Osteocyte (in vitro differentiated cells): ENCODE results near the gene LARP4B. TPM values are rescaled to one million over a fixed set of nuclear protein-coding genes. Genes with fewer than 3 reads are reported as not detected.

ENCODE experiments used
- DNase-seq: peaks from one replicate; pipeline ENCODE4 v3.0.0; 2021; ENCODE audit warnings: mixed read lengths; ENCODE audit not compliant: unreplicated experiment; ENCODE audit errors: extremely low spot score
- H3K27ac Mint-ChIP-seq: one replicate; pipeline ENCODE4 v1.8.0; 2021; ENCODE audit warnings: mild to moderate bottlenecking, mixed read lengths; ENCODE audit not compliant: unreplicated experiment
- H3K27me3 Mint-ChIP-seq: one replicate; pipeline ENCODE4 v1.8.0; 2021; ENCODE audit warnings: mixed read lengths; ENCODE audit not compliant: unreplicated experiment
- H3K36me3 Mint-ChIP-seq: one replicate; pipeline ENCODE4 v1.8.0; 2021; ENCODE audit warnings: mixed read lengths; ENCODE audit not compliant: unreplicated experiment
- H3K4me1 Mint-ChIP-seq: one replicate; pipeline ENCODE4 v1.8.0; 2021; ENCODE audit warnings: mixed read lengths; ENCODE audit not compliant: unreplicated experiment
- H3K4me3 Mint-ChIP-seq: one replicate; pipeline ENCODE4 v1.8.0; 2021; ENCODE audit warnings: mild to moderate bottlenecking, moderate library complexity, mixed read lengths; ENCODE audit not compliant: unreplicated experiment
- H3K9me3 Mint-ChIP-seq: one replicate; pipeline ENCODE4 v1.8.0; 2021; ENCODE audit warnings: mixed read lengths; ENCODE audit not compliant: unreplicated experiment
- CTCF ChIP-seq: fragments of 200-600 bp; sonication (generic); IDR thresholded peaks from 2 replicates; pipeline ENCODE4 v1.5.0; 2021; ENCODE audit warnings: antibody characterized with exemption, mild to moderate bottlenecking, moderate library complexity
- total RNA-seq: library from RNA; stranded (reverse); gene quantifications from 2 replicates; pipeline ENCODE4 v1.2.1, GENCODE V29; 2021

Gene LARP4B
- total RNA-seq, 1 donor from 2014 or later = 79.6 TPM

GRCh38 chr10:974785-975074, 43.2 kb upstream of the LARP4B start:
- Mint-ChIP-seq H3K27ac (no peak overlapping the region), H3K27me3 (no peaks in the 10 kb centered on the region), H3K36me3 (peaks cover 10% of the 10 kb centered on the region), H3K9me3 (peaks cover 16% of the 10 kb centered on the region), H3K4me3 (no peak overlapping the region), H3K4me1 (peaks cover 19% of the 10 kb centered on the region)
- no peak for TF ChIP-seq CTCF
- no peak for DNase-seq

GRCh38 chr10:974038-974784, 42.7 kb upstream of the LARP4B start:
- Mint-ChIP-seq H3K4me1 (peaks cover 22% of the 10 kb centered on the region), H3K36me3 (peaks cover 10% of the 10 kb centered on the region), H3K27ac (no peak overlapping the region), H3K9me3 (peaks cover 14% of the 10 kb centered on the region), H3K4me3 (no peak overlapping the region), H3K27me3 (no peaks in the 10 kb centered on the region)
- DNase-seq = no peak
- no peak for TF ChIP-seq CTCF

- H3K27me3 Mint-ChIP-seq = no peaks in the 10 kb centered on the region
- no peak overlapping the region for H3K4me3 Mint-ChIP-seq
- H3K36me3 Mint-ChIP-seq = peaks cover 4% of the 10 kb centered on the region
- H3K9me3 Mint-ChIP-seq = peaks cover 6% of the 10 kb centered on the region
- no peak for TF ChIP-seq CTCF
- H3K27ac Mint-ChIP-seq = no peak overlapping the region
- H3K4me1 Mint-ChIP-seq = peaks cover 22% of the 10 kb centered on the region
- DNase-seq = no peak
Observed at GRCh38 chr10:972763-973162, 41.3 kb upstream of the LARP4B start.

GRCh38 chr10:971613-972012, 40.1 kb upstream of the LARP4B start:
- Mint-ChIP-seq H3K4me3 (no peak overlapping the region), H3K4me1 (peaks cover 22% of the 10 kb centered on the region), H3K27ac (no peak overlapping the region), H3K36me3 (peaks cover 2% of the 10 kb centered on the region), H3K9me3 (peaks cover 4% of the 10 kb centered on the region), H3K27me3 (peaks cover 3% of the 10 kb centered on the region)
- no peak for DNase-seq
- TF ChIP-seq CTCF = no peak

GRCh38 chr10:971150-971542, 39.6 kb upstream of the LARP4B start:
- Mint-ChIP-seq H3K4me1 (peaks cover 22% of the 10 kb centered on the region), H3K36me3 (no peaks in the 10 kb centered on the region), H3K27ac (peak overlapping the region; percentile 34), H3K4me3 (no peak overlapping the region), H3K27me3 (peaks cover 3% of the 10 kb centered on the region), H3K9me3 (no peaks in the 10 kb centered on the region)
- DNase-seq = no peak
- TF ChIP-seq CTCF = no peak
